HPDE6-E6E7 (cell line): ENCODE data around the gene LGR5.
A peak's percentile ranks its signal among the peaks of the same experiment; 100 is the strongest.

ENCODE experiments used
- DNase-seq: peaks from one replicate; pipeline ENCODE4 v3.0.0; 2011; ENCODE audit warnings: missing footprints; ENCODE audit errors: extremely low spot score

Gene LGR5, protein sequence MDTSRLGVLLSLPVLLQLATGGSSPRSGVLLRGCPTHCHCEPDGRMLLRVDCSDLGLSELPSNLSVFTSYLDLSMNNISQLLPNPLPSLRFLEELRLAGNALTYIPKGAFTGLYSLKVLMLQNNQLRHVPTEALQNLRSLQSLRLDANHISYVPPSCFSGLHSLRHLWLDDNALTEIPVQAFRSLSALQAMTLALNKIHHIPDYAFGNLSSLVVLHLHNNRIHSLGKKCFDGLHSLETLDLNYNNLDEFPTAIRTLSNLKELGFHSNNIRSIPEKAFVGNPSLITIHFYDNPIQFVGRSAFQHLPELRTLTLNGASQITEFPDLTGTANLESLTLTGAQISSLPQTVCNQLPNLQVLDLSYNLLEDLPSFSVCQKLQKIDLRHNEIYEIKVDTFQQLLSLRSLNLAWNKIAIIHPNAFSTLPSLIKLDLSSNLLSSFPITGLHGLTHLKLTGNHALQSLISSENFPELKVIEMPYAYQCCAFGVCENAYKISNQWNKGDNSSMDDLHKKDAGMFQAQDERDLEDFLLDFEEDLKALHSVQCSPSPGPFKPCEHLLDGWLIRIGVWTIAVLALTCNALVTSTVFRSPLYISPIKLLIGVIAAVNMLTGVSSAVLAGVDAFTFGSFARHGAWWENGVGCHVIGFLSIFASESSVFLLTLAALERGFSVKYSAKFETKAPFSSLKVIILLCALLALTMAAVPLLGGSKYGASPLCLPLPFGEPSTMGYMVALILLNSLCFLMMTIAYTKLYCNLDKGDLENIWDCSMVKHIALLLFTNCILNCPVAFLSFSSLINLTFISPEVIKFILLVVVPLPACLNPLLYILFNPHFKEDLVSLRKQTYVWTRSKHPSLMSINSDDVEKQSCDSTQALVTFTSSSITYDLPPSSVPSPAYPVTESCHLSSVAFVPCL

DNA sequence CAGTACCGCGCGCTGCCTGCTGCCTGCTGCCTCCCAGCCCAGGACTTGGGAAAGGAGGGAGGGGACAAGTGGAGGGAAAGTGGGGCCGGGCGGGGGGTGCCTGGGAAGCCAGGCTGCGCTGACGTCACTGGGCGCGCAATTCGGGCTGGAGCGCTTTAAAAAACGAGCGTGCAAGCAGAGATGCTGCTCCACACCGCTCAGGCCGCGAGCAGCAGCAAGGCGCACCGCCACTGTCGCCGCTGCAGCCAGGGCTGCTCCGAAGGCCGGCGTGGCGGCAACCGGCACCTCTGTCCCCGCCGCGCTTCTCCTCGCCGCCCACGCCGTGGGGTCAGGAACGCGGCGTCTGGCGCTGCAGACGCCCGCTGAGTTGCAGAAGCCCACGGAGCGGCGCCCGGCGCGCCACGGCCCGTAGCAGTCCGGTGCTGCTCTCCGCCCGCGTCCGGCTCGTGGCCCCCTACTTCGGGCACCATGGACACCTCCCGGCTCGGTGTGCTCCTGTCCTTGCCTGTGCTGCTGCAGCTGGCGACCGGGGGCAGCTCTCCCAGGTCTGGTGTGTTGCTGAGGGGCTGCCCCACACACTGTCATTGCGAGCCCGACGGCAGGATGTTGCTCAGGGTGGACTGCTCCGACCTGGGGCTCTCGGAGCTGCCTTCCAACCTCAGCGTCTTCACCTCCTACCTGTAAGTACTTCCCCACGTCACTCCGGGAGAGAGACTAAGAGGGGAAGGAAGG lies at the start of gene LGR5:
Gene LGR5 (plus strand): TSS at position 186 of the 732 bp plus-strand sequence. CDS start 283 bp downstream, at position 469.
- no peak for DNase-seq

- peak; percentile 56 for DNase-seq
Measured at GRCh38 chr12:71392521-71393145, 47.0 kb upstream of the LGR5 start.

DNA sequence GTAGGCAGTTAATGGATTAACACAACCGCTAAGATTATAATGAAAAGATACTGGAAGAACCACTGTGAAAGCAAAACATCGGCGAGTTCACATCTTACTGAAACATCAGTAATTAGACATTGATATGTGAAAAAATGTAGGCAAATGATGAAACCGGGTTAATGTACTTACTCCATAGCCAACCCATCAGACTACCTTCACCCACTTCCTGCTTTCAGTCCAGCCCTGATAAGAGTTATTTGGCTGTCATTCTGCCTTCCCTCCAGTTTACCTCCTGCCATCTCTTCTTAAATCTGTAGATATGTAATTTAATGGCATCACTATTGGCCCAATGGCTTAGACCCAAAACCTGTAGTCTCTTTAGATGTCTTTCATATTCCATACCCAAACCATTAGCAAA lies 46.0 kb upstream of the LGR5 start:
- no peak for DNase-seq

- DNase-seq: no peak
Measured at GRCh38 chr12:71397433-71397954, 42.1 kb upstream of the LGR5 start.

GRCh38 chr12:71399197-71399596 lies 40.4 kb upstream of the LGR5 start:
- no peak for DNase-seq

- no peak for DNase-seq
Measured at GRCh38 chr12:71400481-71400880, 39.1 kb upstream of the LGR5 start.

DNA sequence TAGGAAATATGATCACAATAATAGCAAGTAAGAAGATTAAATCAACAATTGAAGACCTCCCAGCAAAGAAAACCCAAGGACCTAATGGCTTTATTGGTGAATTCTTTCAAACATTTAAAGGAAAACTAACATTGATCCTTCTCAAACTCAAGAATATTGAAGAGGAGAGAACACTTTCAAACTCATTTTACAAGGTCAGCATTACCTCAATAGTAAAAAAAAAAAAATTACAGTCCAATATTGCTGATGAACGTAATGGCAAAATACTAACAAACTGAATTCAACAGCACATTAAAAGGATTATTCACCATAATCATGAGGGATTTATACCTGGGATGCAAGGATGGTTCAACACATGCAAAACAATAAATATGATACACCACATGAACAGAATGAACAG lies 33.7 kb upstream of the LGR5 start:
- DNase-seq: no peak

DNA sequence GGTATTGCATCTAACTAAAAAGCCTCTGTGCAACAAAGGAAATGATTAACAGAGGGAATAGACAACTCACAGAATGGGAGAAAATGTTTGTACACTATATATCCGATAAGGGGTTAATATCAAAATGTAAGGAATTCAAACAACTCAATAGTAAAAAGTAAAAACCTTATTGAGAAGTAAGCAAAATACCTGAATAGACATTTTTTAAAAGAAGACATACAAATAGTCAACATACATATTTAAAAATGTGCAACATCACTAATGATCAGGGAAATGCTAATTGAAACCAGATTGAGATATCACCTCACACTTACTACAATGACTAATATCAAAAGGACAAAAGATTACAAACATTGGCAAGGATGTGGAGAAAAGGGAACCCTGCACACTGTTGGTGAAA lies 31.9 kb upstream of the LGR5 start:
- no peak for DNase-seq

DNA sequence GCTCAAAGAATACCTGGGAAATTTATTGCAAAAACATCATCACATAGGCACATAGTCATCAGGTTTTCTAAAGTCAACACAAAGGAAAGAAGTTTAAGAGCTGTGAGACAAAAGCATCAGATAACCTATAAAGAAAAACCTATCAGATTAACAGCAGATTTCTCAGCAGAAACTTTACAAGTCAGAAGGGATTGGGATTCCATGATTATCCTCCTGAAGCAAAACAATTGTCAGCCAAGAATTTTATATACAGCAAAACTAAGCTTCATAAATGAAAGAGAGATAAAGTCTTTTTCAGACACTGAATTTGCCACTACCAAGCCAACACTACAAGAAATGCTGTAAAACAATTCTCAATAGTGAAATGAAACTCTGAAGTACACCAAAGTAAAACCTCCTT lies 28.8 kb upstream of the LGR5 start:
- no peak for DNase-seq

- DNase-seq: no peak
Measured at GRCh38 chr12:71411635-71412034, 28.0 kb upstream of the LGR5 start.

DNA sequence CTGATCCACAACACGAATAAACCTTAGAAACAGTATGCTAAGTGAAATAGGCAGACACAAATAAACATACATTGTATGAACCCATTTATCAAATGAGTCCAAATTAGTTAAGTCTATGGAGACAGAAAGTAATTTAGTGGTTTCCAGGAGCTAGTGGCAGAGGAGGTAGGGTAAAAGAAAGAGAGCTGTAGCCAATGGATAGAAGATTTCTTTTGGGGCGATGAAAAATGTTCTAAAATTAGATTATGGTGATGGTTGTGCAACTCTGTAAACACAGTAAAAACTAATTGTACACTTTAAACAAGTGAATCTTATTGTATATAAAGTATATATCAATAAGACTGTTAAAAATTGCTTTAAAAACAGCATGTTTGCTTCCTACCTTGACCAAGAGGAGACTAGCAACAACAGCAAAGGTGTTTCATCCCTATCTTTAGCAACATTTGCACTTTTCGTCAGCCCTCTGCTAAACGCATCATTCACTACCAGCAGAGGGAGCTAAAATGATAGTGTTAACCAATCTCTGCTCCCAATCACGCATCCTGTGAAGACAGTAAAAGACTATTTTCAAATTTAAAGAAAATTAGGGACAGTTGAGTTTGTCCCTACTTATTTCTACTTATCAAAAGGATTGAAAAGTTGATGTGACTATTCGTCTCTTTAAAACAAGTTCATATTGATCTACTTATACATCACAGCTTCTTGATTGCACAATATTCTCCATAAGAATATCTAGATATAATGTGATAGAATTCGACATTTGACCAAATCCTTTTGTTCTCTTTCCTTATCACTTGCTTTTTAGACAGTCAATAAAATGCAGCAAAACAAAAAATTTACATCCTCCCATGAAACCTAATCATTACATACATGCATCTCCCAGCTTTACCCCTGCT lies 24.0 kb upstream of the LGR5 start:
- peak; percentile 54 for DNase-seq

DNA sequence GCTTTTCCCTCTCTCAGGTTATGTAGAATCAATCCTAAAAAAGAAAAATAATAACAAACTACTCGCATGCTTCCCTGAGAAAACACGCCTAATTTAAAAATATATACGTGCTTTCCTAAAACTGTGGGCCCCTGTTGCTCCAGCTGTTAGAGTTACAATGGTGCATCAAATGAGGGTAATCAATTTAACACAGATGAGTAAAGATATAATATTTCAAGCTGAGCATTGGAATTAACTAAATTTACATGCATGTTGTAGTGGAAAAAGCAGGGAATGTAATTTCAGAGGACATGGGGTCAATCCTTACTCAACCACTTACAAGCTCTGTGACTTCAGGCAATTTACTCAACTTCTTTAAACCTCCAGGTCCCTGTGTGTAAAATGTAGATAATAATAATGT lies 22.4 kb upstream of the LGR5 start:
- DNase-seq: no peak

- DNase-seq: no peak
Measured at GRCh38 chr12:71420775-71421406, 18.7 kb upstream of the LGR5 start.

GRCh38 chr12:71425568-71426299 lies 13.9 kb upstream of the LGR5 start:
- no peak for DNase-seq

DNA sequence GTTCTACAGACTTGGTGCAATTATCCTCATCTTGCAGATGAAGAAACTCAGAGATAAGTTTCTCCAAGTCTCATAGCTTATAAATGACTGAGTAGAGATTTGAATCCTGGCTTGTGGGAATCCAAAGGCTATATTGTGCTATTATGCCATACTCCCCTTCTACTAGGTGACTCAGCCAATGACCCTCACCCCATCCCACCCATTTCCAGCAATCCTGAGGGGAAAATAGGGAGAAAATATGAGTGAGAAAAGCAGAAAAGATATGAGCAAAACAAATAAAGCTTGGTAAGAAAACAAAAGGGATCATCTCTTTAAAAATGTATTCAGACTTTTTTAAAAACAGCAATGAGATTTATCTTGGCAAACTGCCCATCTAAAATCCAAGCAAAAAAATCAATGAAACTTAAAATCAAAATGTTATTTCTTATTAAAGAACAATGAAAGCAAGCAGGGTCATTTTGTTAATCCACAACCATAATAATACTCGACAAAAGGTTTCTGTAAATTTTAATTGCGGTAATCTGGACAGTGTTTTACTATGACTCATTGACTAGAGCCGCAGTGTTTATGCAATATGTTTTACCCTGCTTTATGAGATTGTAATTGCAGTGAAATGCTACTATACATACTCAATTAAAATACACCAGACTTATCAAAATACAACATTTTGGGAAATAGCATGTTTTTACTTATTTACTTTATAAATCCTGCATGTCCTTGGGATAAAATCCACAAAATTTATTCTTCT lies 13.1 kb upstream of the LGR5 start:
- no peak for DNase-seq

- DNase-seq: no peak
Measured at GRCh38 chr12:71430756-71431155, 8.8 kb upstream of the LGR5 start.

GRCh38 chr12:71431991-71432390 lies 7.6 kb upstream of the LGR5 start:
- DNase-seq: no peak

- no peak for DNase-seq
Measured at GRCh38 chr12:71432936-71433335, 6.7 kb upstream of the LGR5 start.
